GM10266 (cell line): ENCODE measurements around the gene ITGA5.

Experiments used
- DNase-seq: peaks from one replicate; pipeline ENCODE4 v3.0.0; 2012; ENCODE audit errors: extremely low spot score
- CTCF ChIP-seq: IDR thresholded peaks from 2 replicates; pipeline ENCODE4 v1.5.1; 2012; ENCODE audit warnings: mild to moderate bottlenecking, low read depth; ENCODE audit not compliant: control insufficient read depth, insufficient read depth; ENCODE audit errors: missing control alignments

ITGA5 gene

GRCh38 chr12:54376596-54376995 lies 42.5 kb downstream of the ITGA5 start:
- no peak for DNase-seq
- no peak for TF ChIP-seq CTCF

- TF ChIP-seq CTCF = no peak
- DNase-seq = no peak
Observed at GRCh38 chr12:54375259-54375579, 43.8 kb downstream of the ITGA5 start.

GRCh38 chr12:54374562-54375258 lies 44.4 kb downstream of the ITGA5 start:
- DNase-seq = no peak
- TF ChIP-seq CTCF = no peak

- no peak for DNase-seq
- no peak for TF ChIP-seq CTCF
Observed at GRCh38 chr12:54373649-54374561, 45.2 kb downstream of the ITGA5 start.

- no peak for TF ChIP-seq CTCF
- no peak for DNase-seq
Observed at GRCh38 chr12:54372113-54372806, 46.8 kb downstream of the ITGA5 start.

- DNase-seq = no peak
- no peak for TF ChIP-seq CTCF
Observed at GRCh38 chr12:54371328-54372112, 47.5 kb downstream of the ITGA5 start.
